Osteocyte (in vitro differentiated cells): ENCODE data around the gene MGRN1. TPM values are rescaled to one million over a fixed set of nuclear protein-coding genes. Genes with fewer than 3 reads are reported as not detected.
A peak's percentile ranks its signal among the peaks of the same experiment; 100 is the strongest.

ENCODE experiments used
- DNase-seq: peaks from one replicate; pipeline ENCODE4 v3.0.0; 2021; ENCODE audit warnings: mixed read lengths; ENCODE audit not compliant: unreplicated experiment; ENCODE audit errors: extremely low spot score
- H3K27ac Mint-ChIP-seq: one replicate; pipeline ENCODE4 v1.8.0; 2021; ENCODE audit warnings: mild to moderate bottlenecking, mixed read lengths; ENCODE audit not compliant: unreplicated experiment
- H3K27me3 Mint-ChIP-seq: one replicate; pipeline ENCODE4 v1.8.0; 2021; ENCODE audit warnings: mixed read lengths; ENCODE audit not compliant: unreplicated experiment
- H3K36me3 Mint-ChIP-seq: one replicate; pipeline ENCODE4 v1.8.0; 2021; ENCODE audit warnings: mixed read lengths; ENCODE audit not compliant: unreplicated experiment
- H3K4me1 Mint-ChIP-seq: one replicate; pipeline ENCODE4 v1.8.0; 2021; ENCODE audit warnings: mixed read lengths; ENCODE audit not compliant: unreplicated experiment
- H3K4me3 Mint-ChIP-seq: one replicate; pipeline ENCODE4 v1.8.0; 2021; ENCODE audit warnings: mild to moderate bottlenecking, moderate library complexity, mixed read lengths; ENCODE audit not compliant: unreplicated experiment
- H3K9me3 Mint-ChIP-seq: one replicate; pipeline ENCODE4 v1.8.0; 2021; ENCODE audit warnings: mixed read lengths; ENCODE audit not compliant: unreplicated experiment
- CTCF ChIP-seq: fragments of 200-600 bp; sonication (generic); IDR thresholded peaks from 2 replicates; pipeline ENCODE4 v1.5.0; 2021; ENCODE audit warnings: antibody characterized with exemption, mild to moderate bottlenecking, moderate library complexity
- total RNA-seq: library from RNA; stranded (reverse); gene quantifications from 2 replicates; pipeline ENCODE4 v1.2.1, GENCODE V29; 2021

MGRN1 gene
- total RNA-seq, 1 donor from 2014 or later, result 94.6 TPM

- no peak for DNase-seq
- TF ChIP-seq CTCF, result no peak
Observed at GRCh38 chr16:4624827-4625559, 367 bp downstream of the MGRN1 start.

GRCh38 chr16:4625560-4626159 lies 1.0 kb downstream of the MGRN1 start:
- Mint-ChIP-seq H3K4me3 (peak overlapping the region; percentile 94), H3K27me3 (no peaks in the 10 kb centered on the region), H3K36me3 (no peaks in the 10 kb centered on the region), H3K4me1 (peaks cover 28% of the 10 kb centered on the region), H3K27ac (peak overlapping the region; percentile 97), H3K9me3 (no peaks in the 10 kb centered on the region)
- DNase-seq, result no peak
- no peak for TF ChIP-seq CTCF

More at GRCh38 chr16:4624827-4625559, 367 bp downstream of the MGRN1 start:
- Mint-ChIP-seq H3K9me3 (no peaks in the 10 kb centered on the region), H3K4me1 (peaks cover 28% of the 10 kb centered on the region), H3K27ac (peak overlapping the region; percentile 97), H3K4me3 (peak overlapping the region; percentile 94), H3K27me3 (no peaks in the 10 kb centered on the region), H3K36me3 (no peaks in the 10 kb centered on the region)

GRCh38 chr16:4626396-4626795 lies 1.8 kb downstream of the MGRN1 start:
- DNase-seq, result no peak
- no peak for TF ChIP-seq CTCF
- peaks cover 29% of the 10 kb centered on the region for H3K4me1 Mint-ChIP-seq
- H3K4me3 Mint-ChIP-seq, result peak overlapping the region; percentile 94
- H3K9me3 Mint-ChIP-seq, result peaks cover 5% of the 10 kb centered on the region
- no peaks in the 10 kb centered on the region for H3K36me3 Mint-ChIP-seq
- no peaks in the 10 kb centered on the region for H3K27me3 Mint-ChIP-seq
- H3K27ac Mint-ChIP-seq, result peak overlapping the region; percentile 97

GRCh38 chr16:4628283-4628682 lies 3.7 kb downstream of the MGRN1 start:
- no peak for TF ChIP-seq CTCF
- Mint-ChIP-seq H3K4me1 (peaks cover 29% of the 10 kb centered on the region), H3K27ac (no peak overlapping the region), H3K36me3 (no peaks in the 10 kb centered on the region), H3K9me3 (peaks cover 6% of the 10 kb centered on the region), H3K27me3 (no peaks in the 10 kb centered on the region), H3K4me3 (no peak overlapping the region)
- DNase-seq, result no peak

- peaks cover 6% of the 10 kb centered on the region for H3K9me3 Mint-ChIP-seq
- no peak overlapping the region for H3K27ac Mint-ChIP-seq
- H3K36me3 Mint-ChIP-seq, result peaks cover 3% of the 10 kb centered on the region
- no peak for TF ChIP-seq CTCF
- H3K4me1 Mint-ChIP-seq, result peaks cover 14% of the 10 kb centered on the region
- no peak for DNase-seq
- no peaks in the 10 kb centered on the region for H3K27me3 Mint-ChIP-seq
- H3K4me3 Mint-ChIP-seq, result no peak overlapping the region
Observed at GRCh38 chr16:4631444-4631843, 6.8 kb downstream of the MGRN1 start.
